Measurements from ENCODE around the gene AVEN.
"Not testable (repeated sequence)": the region's sequence is repeated elsewhere in the genome, so short reads cannot be mapped to it uniquely, and the experiment has no call there.

The AVEN gene, protein sequence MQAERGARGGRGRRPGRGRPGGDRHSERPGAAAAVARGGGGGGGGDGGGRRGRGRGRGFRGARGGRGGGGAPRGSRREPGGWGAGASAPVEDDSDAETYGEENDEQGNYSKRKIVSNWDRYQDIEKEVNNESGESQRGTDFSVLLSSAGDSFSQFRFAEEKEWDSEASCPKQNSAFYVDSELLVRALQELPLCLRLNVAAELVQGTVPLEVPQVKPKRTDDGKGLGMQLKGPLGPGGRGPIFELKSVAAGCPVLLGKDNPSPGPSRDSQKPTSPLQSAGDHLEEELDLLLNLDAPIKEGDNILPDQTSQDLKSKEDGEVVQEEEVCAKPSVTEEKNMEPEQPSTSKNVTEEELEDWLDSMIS

DNA sequence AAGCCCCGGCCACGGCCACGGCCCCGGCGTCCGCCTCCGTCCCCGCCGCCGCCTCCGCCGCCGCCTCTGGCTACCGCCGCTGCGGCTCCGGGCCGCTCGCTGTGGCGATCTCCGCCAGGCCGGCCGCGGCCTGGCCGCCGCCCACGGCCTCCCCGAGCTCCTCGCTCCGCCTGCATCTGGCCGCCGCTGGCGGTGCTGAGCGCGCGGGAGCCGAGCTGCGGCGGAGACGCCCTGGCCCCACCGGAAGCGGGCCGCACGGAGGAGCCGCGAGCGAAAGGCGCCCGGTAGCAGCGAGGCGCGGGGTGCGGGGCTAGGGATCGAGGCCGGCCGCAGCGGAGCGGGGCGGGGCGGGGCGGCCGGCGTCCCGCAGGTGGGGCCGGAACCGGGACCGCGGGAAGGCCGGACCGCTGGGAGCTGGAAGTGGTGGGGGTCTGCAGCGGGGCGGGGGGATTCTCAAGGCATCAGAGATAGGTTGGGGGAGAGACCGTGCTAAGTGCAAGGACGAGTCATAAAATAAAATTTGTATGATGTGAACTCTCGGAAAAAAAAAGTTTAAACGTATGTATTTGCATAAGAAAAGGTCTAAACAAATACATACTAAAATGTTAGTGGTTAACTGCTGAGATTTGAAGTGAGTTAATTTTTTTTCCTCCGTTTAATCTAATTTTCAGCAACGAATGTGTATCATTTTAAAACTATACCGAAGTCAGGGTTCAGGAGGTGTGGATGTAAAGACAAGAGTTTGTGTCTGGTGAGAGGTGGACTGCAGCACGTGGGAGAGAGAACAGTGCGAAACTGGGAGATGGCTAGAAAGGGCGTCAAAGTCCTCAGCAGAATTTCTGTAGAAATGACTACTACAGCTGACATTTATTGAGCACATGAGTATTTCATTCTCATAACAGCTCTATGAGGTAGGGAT is at the start of gene AVEN:
TSS of gene AVEN (minus strand) at position 334 of the 919 bp plus-strand sequence. CDS start at position 176, 158 bp downstream.
- peak; percentile 77 for DNase-seq (ENCODE audit: low spot score)

DNA sequence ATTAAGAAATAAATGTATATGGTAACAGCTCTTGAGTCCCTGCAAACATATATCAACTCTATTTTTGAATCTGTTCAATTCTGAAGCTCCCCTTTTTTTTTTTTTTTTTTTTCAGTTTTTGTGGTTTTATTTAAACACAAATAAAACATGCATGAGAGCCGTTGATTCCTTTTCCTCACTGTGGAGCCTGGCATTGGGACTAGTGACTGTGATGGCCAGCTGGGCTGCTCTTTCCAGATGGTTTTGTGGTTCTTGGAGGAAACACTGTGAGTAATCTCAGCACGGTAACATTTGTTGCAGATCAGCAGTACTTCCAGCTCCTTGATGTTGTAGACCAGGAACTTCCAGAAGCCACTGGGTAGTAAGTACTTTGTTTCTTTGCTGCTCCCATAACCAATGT is 46.7 kb upstream of the AVEN start:
- no peak for DNase-seq (ENCODE audit: low spot score)

DNA sequence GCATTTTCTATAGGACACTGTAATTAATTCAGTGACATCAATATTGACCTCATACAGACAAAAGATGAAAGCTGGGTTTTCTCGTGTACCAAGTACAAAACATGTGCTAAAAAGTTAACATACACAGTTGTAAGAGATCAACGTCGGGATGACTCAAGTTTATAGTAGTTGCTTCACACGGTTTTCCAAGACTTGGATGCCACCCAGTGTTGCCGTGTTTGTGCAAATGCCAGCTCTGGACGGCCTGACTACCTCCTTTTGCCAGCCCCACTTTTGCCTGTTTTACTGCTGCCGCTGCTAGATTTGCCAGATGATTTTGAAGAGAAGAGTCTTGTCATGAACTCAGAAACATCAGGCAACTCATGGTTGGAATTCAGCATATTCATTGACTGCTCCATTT is 45.1 kb upstream of the AVEN start:
- no peak for DNase-seq (ENCODE audit: low spot score)

DNA sequence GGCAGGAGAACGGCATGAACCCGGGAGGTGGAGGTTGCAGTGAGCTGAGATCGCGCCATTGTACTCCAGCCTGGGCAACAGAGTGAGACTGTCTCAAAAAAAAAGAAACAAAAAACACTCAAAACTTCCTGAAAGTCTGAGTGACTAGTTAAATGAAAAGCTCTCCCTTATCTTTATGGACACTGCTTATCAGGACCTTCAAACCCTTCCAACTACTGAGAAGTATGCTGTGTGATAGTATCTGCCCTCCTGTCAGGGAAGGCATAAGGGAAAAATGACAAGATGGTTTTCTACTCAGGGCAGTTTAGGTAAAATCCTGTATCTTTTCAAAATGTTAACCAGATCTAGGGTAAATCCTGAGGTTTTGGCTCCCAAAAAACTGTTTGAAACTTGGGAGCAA is 40.9 kb upstream of the AVEN start:
- no peak for DNase-seq (ENCODE audit: low spot score)

DNA sequence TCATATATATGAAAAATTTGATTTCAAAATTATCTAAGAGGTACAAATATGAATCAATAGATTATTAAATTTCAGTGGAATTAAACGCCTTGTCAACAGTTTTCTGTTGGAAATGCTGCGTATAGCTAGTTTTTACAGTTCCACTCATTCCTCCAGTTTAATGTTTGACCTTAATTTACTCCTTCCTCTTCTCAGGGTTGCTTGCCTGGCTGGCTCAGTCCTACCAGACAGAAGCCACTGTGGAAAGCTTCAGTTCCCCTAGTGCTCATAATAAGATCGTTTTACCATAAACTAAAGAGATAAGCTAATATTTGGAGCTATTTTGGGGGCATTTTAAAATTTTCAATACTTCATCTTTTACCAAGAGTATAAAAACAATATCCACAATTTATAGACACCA is 39.9 kb upstream of the AVEN start:
- no peak for DNase-seq (ENCODE audit: low spot score)

DNA sequence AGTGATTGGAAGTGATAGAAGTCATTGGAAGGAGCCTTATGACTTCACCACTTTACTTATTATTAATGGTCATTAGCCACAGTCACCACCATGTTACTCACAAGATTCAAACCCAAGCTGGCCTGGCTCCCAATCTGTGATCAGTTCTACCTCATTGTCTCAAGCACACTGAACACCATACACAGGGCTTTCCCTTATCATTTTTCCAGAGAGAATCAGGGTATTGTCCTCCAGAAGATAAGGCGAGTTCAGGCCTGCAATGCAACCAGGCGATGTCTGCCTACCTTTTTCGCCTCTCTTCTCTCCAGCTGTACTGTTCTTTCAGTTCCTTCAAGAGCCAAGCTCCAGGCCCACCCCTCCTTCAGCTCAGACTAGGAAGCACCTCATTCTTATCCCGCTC is 37.8 kb upstream of the AVEN start:
- DNase-seq (ENCODE audit: low spot score): no peak

DNA sequence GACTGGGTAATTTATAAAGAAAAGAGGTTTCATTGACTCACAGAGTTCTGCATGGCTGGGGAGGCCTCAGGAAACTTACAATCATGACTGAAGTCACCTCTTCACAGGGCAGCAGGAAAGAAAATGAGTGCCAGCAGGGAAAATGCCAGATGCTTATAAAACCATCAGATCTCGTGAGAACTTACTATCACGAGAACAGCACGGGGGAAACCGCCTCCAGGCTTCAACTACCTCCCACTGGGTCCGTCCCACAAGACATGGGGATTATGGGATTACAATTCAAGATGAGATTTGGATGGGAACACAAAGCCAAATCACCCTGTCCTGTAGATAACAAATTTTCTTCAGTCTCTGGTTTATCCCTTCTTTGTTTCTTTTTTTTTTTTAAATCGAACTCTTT is 31.0 kb upstream of the AVEN start:
- no peak for DNase-seq (ENCODE audit: low spot score)

DNA sequence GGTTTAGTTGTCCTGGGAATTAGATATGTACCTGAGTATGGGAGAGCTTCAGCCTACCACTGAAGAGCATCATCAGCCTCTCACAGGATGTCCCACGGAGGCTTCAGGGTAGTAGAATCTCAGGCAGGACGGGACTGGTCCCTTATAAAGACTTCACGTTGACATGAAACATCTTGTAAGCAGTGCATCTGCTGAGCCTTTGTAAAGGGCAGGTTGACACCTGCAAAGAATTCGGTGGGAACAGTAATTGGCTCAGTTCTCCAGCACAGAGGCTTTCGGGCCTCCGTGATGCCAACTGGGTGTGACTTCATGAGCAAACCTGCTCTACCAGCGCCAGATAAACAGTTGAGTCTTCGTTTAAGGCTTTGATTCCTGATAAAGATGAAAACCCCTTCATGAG is 26.9 kb upstream of the AVEN start:
- DNase-seq (ENCODE audit: low spot score): no peak

DNA sequence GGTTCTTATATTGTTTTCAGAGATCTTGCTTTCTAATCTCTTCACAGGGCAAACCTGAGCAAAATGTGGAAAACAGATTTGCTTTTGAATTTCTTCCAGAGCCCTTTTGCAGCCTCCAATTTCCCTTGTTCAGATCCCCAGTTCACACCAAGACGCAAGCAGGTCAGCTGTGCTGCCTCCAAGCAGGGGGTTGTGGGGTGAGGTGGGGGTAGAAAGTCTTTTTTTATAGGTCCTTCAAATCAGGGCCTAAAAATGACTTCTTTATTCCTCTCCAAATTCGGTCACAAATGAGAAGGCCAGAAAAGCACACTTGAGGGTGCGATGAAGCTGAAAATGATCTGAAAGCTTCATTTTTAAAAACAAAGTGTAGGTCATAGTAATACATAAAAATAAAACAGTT is 26.3 kb upstream of the AVEN start:
- DNase-seq (ENCODE audit: low spot score): no peak

DNA sequence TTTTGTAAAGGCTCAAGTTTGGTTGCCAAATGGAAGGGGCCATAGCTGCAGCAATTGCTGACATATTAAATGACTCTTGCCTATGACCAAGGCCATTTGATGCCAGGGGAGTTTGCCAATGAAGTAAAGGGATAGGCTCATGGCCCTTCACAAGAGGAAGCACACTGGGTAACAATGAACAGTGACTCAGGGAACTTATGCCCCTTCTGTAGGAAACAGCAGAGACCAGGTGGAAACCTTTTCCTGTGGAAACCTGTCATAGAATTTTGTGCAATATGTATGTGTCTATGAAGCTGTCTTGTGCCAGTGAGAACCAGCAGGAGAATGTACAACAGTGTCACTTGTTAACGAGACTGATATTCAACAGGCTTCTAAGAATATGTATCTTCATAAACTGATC is 25.4 kb upstream of the AVEN start:
- DNase-seq (ENCODE audit: low spot score): no peak

DNA sequence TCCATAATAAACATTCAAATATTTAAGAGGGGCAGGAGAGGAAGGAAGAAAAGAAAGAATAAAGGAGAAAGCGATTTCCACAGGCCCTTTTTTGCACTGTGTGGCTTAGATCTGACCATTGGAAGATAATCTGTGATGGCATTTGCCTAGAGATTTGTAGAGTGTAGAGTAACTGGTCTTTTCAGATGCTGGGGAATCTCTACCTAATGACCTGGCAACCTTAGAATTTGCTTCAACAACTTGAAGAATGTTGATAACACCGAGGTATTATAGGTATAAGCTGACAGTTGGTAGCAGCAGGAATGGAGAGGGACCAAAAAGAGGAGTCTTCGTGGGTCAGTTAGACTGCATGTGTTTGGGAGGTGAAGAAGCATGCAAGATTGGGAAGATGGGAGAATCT is 20.9 kb upstream of the AVEN start:
- no peak for DNase-seq (ENCODE audit: low spot score)

DNA sequence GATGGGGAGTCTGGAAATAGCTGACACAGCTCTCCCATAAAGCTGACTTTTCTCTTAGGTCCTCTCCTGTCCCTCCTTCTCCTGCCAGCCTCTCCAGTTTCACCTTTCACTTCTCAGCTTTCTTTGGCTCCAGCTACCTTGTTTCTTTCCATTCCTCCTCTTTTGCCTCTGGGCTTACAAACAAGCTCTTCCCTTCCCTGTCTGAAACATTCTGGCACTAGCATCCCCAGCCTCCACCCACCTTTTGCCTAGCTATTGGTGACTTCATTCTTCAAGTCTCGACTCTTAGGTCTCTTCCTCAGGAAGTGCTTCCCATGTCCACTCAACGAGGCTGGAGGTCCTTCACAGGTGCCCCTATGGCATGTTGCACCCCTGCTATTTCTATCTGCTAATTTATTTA is 20.5 kb upstream of the AVEN start:
- no peak for DNase-seq (ENCODE audit: low spot score)

DNA sequence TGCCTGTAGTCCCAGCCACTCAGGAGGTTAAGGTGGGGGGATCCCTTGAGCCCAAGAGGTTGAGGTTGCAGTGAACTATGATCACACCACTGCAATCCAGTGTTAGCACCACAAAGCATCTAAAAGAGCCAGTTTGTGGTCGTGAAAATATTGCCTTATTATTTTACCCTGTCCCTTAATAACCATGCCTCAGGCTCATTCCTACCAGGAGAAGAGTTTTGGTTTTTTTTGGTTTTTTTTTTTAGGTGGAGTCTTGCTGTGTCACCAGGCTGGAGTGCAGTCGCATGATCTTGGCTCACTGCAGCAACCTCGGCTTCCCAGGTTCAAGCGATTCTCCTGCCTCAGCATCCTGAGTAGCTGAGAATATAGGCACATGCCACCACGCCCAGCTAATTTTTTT is 17.9 kb upstream of the AVEN start:
- no peak for DNase-seq (ENCODE audit: low spot score)

DNA sequence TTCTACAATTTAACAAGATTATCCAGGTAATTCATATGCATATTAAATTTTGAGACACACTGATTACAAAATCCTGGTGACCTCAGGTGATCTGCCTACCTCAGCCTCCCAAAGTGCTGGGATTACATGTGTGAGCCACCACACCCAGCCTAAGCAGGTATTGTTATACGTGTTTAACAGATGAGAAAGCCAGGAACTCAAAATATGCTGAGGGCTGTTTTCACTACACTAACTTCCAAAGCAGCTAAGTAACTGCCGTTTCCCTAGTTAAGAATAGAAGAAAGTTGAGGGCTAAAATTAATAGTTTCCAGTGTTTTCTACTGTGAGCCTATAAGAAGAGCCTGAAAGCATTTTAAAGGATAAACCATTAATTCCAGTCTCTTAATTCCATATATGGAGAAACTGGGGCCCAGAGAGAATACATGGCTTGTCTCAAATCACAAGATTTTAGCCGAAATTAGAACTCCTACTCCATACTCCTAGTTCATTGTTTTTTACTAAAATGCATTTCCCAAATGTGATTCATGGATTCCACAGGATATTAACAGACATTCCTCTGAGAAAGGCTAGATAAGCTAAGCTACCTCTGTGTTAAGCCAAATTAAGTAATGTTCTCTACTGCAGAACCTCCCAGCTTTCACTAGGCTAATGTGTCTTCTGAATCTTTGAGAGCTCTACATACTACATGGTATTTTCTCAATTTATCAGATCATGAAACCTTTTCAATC is 17.0 kb upstream of the AVEN start:
- DNase-seq (ENCODE audit: low spot score): no peak

DNA sequence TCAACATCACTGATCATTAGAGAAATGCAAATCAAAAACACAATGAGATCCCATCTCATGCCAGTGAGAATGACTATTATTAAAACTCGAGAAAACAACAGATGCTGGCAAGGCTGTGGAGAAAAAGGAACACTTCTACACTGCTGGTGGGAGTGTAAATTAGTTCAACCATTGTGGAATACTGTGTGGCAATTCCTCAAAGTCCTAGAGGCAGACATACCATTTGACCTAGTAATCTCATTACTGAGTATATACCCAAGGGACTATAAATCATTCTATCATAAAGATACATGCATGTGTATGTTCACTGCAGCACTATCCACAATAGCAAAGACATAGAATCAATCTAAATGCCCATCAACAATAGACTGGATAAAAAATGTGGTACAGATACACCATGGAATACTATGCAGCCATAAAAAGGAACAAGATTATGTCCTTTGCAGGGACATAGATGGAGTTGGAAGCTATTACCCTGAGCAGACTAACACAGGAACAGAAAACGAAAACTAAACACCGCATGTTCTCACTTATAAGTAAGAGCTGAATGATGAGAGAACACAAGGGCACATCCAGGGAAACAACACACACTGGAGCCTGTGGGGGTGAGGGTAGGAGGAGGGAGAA is 15.2 kb upstream of the AVEN start:
- no peak for DNase-seq (ENCODE audit: low spot score)

DNA sequence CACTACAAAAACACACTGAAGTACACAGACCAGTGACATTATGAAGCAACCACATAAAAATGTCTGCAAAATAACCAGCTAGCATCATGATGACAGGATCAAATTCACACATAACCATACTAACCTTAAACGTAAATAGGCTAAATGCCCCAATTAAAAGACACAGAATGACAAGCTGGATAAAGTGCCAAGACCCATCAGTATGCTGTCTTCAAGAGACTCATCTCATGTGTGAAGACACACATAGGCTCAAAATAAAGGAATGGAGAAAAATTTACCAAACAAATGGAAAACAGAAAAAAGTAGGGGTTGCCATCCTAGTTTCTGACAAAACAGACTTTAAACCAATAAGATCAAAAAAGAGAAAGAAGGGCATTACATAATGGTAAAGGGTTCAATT is 11.4 kb upstream of the AVEN start:
- DNase-seq (ENCODE audit: low spot score): not testable (repeated sequence)

DNA sequence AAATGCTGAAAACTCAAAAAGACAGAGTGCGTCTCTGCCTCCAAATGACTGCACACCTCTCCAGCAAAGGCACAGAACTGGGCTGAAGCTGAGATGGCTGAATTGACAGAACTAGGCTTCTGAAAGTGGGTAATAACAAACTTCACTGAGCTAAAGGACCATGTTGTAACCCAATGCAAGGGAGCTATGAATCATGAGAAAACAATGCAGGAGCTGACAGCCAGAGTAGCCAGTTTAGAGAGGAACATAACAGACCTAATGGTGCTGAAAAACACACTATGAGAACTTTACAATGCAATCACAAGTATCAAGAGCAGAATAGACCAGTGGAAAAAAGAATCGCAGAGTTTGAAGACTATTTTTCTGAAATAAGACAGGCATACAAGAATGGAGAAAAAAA is 10.1 kb upstream of the AVEN start:
- DNase-seq (ENCODE audit: low spot score): no peak

DNA sequence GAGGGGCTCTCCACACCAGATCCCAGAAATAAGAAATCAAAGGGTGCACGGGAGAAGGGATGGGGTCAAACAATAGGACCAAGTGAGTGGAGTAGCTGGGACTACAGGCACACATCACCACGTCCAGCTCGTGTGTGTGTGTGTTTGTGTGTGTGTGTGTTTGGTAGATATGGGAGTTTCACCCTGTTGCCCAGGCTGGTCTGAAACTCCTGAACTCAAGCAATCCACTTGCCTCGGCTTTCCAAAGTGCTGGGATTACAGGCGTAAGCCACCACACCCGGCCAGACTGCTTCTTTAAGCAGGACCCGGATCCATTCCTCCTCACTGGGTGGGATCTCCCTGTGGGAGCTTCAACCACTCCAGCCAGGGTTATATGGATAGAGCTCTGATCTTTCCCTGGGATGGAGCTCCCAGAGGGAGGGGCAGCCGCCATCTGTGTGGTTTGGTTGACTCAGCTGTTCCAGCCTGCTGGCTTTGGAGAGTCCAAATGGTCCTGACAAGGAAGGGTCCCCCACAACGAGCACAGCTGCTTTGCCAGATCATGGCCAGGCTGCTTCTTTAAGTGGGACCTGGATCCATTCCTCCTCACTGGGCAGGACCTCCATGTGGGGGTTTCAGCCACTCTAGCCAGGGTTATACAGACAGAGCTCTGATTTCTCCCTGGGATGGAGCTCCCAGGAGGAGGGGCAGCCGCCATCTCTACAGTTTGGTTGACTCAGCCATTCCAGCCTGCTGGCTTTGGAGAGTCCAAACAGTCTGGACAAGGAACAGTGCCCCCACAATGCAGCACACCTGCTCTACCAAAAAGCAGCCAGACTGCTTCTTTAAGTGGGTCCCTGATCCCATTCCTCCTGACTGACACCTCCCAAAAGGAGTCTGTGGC is 9.1 kb upstream of the AVEN start:
- DNase-seq (ENCODE audit: low spot score): no peak

DNA sequence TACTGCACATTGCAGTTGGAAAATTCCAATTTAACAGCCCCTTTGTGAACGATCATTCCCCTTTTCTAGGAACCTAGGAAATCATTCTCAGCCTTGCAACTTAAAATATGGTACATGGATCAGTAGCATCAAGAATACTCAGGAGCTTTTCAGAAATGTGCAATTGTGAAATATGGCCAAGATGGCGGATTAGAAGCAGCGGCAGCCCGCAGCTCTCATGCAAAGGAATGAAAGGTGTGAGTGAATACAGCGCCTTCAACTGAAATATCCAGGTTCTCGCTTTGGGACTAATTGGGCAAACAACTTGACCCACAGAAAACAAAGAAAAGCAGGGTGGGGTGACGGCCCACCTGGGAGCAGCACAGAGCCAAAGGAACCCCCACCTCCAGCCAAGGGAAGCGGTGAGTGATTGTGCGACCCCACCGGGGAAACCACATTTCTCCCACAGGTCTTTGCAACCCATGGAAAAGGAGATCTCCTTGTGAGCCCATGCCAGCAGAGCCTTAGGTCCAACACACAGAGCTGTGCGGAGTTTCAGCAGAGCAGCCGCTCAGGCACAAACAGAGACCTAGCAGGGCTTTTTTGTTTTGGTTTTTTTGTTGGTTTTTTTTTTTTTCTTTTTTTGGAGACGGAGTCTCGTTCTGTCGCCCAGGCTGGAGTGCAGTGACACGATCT is 7.6 kb upstream of the AVEN start:
- DNase-seq (ENCODE audit: low spot score): no peak

DNA sequence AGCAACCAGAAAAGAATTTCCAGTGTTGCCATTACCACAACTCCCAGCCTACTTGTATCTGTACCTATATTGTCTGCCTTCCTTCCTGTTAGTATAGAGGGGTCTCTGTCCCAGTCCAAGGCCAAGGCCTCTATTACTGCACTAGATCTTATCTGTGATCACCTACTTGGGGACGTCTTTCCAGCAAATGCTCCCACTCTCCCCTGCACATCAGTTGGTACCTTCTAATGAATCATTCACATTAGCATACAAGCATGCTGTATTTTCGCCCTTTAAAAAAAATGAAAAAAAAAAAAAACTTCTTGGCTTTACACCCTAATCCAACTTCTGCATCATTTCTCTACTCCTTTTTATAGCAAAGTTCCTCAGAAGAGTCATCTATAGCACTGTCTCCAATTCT is 4.8 kb upstream of the AVEN start:
- DNase-seq (ENCODE audit: low spot score): no peak

DNA sequence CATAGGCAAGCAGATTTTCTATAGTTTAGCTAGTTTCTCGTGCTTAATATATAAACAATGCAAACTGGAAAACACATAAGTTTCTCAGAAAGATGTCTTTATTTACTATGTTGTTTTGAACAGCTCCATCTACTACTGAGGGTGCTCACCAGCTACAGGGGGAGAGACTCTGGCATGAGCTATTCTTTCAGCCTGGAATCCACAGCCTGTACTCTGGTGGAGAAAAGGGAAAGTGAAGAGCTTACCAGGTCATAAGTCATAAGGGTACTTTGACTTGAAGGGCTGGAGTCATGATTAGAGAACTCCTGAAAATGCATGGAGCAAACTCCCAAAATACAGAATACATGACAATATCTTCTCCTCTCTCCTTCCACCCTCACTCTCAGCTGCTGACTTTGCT is 4.4 kb upstream of the AVEN start:
- DNase-seq (ENCODE audit: low spot score): no peak
